HG03103 (cell line): ENCODE measurements around the gene SNX8.
A peak's percentile ranks its signal among the peaks of the same experiment; 100 is the strongest.
"Not testable (repeated sequence)": the region's sequence is repeated elsewhere in the genome, so short reads cannot be mapped to it uniquely, and the experiment has no call there.

Experiments
- ATAC-seq: cut with Tn5 transposase; IDR thresholded peaks from one replicate; pipeline ENCODE4 v1.9.1; 2021; ENCODE audit warnings: low read depth; ENCODE audit not compliant: unreplicated experiment

Gene SNX8

DNA sequence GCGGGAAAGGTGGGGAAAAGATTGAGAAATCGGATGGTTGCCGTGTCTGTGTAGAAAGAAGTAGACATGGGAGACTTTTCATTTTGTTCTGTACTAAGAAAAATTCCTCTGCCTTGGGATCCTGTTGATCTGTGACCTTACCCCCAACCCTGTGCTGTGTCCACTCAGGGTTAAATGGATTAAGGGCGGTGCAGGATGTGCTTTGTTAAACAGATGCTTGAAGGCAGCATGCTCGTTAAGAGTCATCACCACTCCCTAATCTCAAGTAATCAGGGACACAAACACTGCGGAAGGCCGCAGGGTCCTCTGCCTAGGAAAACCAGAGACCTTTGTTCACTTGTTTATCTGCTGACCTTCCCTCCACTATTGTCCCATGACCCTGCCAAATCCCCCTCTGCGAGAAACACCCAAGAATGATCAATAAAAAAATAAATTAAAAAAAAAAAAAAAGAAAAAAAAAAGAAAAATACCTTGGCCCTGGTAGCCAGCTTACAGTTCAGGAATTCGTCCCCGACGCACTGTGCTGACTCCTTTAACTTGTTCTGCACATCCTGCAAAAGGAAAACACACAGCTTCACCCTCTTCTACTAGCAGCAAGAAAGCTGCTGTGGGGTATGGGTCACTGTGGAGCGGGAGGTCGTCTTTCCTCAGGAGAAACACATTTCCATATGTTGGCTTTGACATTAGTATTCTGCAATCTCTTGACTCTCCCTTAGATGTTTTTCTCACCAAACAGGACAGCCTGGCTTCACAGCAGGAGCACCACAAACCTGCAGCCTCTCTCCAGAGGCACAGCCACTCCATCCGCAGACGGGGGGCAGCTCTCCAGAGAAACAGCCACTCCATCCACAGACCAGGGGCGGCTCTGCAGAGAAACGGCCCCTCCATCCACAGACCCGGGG is 44.9 kb downstream of the SNX8 start:
- ATAC-seq = not testable (repeated sequence)

DNA sequence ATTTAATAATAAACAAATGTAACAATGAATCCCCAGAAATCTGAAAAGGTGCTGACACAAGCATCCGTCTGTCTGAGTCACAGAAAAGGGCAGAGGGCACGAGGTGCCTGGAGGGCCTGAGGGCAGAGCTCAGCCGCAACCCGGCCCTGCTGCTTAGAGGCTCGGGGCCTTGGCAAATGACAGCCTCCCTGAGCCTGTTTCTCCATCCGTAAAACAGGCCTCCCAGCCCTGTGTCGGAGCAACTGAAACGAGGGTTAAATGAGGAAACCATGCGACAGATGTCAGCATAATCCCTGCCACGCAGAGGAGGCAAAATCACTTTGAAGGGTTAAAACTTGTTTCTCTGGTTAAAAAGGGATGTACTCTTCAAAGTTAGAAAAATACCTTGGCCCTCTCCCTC is 47.3 kb downstream of the SNX8 start:
- ATAC-seq = no peak

DNA sequence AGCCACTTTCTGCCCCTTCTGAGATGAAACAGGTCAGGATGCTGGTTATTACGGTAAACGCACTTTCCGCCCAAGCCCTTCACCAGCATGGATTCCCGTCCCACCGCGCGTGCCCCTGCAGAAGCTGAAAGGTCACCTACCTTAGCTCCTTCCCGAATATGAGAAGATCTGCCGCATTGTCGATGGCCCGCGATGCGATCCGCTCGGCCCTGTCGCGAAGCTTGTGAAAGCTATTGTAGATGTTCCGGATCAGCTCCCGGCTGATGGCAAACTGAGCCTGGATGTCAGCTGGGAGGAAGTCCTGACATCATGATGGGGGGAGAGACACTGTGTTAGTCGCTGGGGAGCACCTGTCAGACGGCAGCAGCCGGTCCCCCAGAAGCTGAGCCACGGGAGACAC is 50.1 kb downstream of the SNX8 start:
- ATAC-seq = no peak

DNA sequence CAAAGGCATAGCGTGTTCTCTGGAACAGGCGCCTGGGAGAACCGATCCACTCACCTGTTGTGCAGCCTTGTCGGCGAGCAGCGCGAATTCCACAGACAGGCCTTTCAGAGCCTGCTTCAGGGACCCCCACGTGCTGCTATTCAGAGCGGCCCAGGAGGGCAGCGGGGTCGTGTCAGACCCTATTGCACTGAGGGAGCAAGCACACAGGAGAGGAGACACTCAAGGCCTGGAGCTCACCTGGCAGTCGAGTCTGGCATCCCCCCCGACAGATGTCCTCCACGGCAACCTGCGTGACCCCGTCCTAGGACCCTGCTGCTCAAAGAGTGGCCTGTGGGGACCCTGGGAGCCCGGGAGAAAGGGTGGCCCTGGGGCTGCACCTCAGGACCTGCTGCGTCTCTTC is 51.1 kb downstream of the SNX8 start:
- no peak for ATAC-seq

DNA sequence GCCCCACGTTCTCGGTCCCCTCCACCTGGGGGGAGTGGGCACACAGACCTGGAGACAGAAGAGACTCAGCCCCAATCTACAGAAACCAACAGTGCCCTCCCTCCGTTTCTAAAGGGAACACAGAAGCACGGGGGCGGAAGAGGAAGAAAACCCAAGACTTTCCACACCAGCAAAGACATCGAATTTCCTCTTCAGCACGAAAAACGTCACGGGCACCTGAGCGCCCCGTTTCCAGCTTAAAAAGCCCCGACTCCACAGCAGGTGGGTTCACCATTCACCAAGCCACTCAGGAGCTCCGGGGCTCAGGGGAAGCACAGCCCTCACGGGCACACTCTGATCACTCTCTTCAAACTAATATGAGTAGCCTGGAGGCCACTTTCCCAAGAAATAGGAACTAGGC is 52.6 kb downstream of the SNX8 start:
- no peak for ATAC-seq

DNA sequence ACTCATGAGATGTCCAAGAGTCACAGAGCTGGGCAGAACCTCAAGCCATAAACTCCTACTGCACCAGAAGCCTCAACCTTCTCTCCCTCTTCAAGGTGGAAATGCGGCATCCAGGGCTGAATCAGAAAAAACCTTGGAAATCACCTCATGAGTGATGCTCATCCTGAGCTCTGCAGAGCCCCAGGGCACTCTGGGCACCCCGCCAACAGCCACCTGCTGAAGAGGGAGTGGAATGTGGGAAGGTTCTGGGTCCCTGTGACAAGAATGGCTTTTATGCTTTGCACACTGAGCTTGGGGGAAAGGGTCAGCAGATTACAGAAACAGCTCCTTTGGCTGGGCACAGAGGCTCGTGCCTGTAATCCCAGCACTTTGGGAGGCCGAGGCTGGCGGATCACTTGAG is 53.4 kb downstream of the SNX8 start:
- ATAC-seq = no peak

DNA sequence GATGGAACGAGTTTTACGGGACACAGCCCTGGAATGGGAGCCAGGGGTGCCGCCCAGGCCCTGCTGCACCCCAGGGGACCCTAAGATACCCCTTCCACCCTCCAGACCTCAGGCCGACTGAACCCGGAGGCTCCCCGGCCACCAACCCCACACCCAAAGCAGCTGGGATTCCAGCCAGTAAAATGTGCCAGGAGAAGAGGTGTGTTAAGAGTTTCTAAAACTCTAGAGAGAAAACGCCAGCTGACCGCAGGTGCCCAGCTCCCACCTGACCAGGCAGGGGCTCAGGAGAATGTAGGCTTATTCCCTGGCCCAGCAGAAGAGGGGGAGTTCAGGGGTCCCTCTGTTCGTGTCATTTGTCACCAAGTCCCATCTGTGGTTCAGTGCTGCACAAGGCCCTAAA is 54.8 kb downstream of the SNX8 start:
- no peak for ATAC-seq

DNA sequence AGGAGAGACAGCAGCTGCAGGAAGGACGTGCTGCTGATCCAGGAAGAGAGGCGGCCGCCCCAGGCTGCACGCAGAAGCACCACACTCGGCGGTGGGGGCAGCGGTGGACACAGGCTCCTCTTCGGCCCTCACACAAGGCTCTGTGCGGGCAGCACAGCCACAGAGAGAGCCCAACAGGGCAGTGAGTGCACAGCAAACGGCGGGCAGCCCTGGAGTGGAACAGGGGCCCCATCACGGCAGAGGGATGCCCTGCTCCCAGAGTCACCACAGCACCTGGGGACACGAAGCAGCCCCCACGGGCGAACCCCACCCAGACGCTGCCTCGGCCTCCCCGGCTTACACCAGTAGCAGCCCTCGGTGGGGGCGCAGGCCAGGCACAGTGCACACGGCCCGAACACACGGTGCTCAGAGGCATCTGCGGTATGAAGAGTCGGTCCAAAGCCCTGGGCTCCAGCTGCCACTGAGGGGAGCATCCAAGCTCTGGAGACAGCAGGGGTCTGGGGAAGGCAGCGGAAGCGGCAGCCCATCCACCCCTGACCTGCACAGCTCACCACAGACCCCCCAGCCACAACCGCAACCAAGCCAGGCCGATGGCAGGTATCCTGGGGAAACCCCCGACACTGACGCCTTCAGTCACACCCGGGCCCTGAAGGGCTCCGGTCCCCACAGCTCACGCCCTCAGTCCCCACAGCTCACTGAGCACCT is 55.4 kb downstream of the SNX8 start:
- peak; percentile 61 for ATAC-seq

DNA sequence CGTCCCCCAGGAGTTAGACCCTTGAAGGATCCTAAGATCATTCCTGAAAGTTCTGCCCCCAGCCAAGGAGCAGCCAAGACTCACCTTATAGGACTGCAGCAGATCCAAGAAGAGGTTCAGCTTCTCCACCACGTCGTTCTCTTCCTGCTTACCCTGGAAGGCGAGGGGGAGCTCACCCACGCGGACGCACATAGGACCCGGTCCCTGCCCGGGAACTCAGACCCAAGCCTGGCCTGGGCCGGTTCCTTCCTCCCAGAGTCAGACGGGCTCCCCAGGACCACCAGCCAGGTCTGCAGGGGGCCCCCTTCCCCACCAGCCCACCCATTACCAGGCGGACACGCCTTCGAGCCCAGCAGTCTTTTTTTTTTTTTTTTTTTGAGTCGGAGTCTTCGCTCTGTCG is 56.6 kb downstream of the SNX8 start:
- ATAC-seq = no peak

DNA sequence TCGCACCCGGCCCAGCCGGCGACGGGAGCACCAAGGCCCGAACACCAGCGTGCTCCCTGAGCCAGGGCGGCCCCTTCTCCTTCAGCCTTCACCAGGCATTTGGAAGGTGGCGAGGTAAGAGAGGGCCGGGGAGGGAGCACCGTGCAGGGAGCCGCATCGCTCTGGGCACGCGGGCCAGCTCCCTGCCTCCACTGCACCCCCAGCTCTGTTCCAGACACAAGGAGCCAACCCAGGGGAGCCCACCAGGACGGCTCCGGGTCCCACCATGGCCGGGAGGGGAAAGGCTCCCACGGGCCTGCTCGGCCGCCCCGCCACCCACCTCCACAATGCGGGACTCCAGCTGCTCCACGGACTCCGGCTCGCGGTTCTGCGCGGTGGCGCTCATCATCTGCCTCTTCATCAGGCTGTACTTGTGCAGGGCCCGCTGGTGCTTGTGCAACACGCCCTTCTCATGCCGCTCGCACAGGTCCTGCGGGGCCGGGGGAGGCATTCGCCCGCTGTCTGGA is 57.1 kb downstream of the SNX8 start:
- ATAC-seq = no peak

DNA sequence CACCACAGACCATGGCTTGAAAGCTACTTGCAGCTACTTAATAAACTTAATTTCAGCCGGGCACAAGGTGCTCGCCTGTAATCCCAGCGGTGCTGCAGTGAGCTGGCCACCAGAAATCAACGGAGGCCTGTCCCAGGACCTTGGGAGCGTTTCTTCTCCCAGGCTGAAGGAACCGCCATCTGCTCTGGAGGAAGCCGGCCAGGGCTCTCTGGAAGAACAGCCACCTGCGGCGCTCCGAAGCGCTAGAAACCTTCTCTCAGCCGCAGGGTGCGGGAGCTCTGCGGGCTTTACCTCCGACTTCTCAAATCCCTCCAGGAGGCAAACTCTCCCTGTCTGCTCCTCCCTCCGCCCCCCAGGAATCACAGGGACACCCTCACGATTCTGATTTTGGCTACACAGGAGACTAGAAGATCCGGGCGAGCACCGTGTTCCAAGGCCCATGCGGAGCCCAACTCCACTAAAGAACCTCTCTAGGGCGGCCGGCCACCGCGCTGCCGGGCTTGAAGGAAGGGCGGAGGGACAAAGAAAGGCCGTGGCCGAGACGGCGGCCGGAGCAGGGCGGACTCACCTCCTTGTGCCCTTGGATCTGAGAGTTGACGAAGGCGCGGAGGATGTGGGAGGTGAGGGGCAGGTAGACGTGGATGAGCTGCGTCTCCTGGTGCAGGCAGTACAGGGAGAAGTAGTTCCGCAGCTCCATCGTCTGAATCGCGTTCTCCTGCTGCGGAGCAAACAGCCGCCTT is 57.8 kb downstream of the SNX8 start:
- ATAC-seq = no peak

DNA sequence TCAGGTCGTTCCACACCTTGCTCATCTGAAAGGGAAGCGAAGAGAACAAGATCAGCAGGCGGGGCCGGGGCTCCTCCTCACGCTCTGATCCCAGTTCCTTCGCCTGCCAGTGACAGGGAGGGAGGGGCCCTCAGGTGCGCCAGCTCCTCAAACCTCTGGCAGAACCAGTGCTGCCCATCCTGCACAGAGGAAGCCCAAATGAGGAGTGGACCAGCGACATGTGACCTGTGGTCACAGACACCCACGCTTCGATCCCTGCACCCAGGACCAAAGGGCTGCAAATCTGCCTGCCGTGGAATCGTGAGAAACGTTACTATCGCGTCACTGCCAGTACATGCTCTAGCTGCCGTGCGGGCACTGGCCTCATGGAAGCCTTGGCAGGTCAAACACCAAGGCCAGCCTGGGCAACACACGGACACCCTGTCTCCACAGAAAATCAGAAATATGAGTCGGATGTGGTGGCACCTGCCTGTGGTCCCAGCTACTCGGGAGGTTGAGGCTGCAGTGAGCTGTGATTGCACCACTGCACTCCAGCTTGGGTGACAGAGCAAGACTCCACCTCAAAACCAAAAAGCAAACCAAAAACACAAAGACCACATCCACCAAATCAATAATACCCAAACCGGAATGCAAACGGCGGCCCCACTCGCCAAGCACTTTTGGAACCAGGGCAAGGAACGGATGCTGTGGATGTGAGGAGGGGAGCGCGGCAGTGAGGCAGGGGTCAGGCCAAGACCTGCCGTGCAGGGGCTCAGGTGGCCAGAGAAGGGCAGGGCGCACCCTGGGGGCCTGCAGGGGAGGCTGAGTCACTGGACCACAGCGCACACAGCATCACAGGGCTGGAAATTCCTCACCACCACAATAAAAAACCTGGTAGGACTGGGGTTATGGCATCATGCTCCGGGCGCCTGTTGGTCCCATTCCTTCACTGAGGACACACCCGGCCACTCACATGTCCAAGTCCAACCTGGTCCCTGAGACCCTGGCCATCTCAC is 58.8 kb downstream of the SNX8 start:
- ATAC-seq = no peak

DNA sequence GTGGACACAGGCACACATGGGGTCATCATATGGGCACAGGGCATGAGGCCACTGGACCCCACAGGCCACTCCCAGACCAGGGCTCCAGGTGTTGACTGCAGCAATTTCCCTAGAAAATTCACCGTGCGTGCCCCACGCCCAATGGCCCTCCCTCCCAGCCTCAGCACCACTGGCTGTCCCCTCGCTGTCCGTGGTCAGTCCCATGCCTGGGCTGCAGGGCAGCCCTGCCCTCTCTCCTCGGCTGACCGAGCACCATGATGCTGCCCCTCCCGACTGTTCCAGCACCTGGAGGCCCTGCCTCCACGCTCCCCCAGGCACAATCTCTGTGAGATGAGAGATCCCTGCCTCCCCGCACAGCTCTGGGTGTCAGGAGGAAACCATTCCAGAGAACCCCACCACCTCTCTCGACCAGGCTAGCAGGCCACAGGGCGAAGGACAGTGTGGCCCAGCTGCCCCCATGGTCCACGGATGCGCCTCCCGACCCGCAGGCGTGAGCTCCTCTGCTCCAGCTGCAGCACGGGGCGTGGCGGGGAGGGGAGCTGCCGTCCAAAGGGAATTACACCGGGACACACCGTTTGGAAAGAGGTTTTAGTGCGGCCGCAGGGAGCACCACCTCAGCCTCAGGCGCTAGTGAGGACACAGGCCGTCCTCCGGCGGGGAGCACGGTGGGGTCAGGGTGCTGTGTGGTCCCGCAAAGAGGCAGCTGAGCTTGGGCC is 59.7 kb downstream of the SNX8 start:
- no peak for ATAC-seq

DNA sequence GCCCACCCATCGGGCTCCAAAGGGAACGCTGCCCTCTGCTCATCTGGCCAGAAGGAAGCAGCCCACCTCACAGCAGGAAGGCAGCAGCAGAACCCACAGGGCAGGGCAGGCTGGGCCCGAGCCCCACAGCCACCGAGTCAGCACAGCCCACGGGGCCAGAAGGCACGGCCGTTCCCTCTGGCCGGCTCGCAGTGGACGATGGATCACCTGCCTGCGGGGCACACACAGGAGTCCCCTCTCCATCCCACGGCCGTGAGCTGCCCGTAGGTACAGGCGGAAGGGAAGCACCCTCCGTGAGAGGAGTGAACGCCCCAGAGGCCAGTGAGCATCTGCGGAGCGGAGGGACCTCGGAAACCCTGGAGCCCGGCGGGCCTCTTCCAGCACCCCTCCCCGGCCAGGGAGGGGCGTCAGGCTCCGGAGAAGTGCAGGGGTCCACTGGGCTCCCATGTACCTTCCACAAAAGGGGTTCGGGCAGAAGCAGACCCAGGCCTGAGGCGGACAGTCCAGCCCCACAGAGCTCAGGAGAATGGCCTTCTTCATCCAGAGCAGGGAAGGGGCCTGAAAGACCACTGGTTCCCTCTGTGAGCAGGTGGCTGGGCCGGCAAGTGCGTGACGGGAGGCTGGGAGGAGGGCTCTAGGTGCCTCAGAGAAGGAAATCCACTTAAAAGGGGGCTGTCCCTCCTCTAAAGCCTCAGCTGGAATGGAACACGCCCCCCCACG is 60.6 kb downstream of the SNX8 start:
- no peak for ATAC-seq

DNA sequence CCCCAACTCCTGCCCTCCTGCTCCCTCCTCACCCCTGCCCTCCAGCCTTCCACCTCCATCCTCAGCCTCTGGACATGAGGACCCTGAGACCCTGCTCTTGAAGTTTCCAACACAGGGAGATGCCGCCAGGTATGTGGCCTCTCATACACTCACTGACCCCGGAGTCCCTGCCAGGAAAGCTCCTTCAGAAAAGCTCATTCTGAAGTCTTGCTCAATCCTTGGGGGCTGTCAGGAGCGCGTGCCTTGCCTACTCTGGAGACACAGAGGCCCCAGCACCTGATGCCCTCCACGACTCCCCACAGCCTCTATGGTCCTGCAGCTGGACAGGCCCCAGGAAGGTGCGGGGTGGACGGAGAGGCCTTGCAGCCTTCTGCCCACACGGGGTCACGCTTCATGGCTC is 61.2 kb downstream of the SNX8 start:
- ATAC-seq = no peak

DNA sequence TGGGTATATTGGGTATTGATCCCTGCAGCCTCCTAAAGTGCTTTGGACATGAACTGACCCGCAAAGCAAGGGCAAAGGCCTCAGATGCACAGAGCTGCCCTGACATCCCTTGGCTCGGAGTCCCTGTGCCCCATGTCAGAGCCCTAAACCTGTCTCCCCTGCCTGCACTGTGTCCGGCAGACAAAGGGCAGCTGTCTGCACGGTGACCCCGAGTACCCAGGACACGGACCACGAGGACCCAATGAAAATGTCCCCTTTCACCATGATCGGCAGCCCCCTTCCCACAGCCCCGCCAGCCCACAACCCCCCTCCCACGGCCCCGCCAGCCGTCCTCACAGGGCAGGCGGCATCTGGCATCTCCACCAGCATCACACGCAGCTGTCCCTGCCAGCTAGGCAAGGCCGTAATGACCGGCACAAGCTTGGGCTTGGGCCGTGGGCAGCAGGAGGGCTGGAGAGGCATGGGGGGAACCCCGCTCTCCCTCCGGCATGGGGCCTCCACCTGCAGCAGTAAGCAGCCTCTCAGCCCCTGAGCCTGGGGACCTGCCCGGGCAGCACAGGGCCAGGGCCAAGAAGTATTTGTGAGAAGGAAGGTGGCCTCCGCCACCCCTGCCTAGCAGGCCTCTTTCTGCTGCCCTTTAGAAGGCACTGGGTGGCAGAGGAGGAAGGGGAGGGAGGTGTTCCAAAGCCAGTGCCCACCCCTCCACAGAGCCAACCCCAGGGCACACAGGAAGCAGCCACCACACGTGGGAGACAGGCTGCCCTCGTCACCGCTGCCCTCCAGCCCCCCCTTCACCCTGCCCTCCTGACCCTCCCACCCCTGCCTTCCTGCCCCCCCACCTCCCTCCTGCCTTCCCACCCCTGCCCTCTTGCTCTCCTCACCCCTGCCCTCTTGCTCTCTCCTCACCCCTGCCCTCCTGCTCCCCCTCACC is 62.1 kb downstream of the SNX8 start:
- no peak for ATAC-seq

DNA sequence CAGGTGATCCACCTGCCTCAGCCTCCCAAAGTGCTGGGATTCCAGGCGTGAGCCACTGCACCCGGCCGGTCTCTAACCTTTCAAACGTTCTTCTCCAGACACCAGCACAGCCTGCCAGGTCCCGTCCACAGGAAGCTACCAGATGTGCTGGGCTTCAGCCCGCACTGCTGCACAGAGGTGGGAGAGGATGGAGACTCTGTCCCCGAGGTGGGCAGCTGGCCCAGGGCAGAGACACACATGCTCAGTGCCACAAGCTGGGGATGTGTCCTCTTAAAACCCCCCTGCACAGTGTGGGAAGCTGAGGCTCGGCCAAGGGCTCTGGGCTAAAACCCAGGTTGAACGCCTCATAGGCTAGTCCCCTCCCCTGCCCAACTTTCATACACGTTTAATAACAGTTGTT is 62.9 kb downstream of the SNX8 start:
- ATAC-seq = no peak
